HepG2 (cell line): ENCODE results near the gene FUT8. TPM values are rescaled to one million over a fixed set of nuclear protein-coding genes. Genes with fewer than 3 reads are reported as not detected.

Source experiments
- ATAC-seq: fragments of 200-7000 bp; cut with Tn5 transposase; 3 replicates; pipeline ENCODE4 v1.9.1; 2020; ENCODE audit warnings: mild to moderate bottlenecking, moderate library complexity
- BruUV-seq: library from RNA; stranded (reverse); fragments of 400-500 nt; replicated peaks from 2 replicates; lab custom pipeline; 2021; lab: Mats Ljungman, UMichigan
- CTCF ChIA-PET: fragments of 300-600 bp; formaldehyde crosslinking; extraction: SDS; loops from one replicate; lab custom pipeline; 2021; ENCODE audit warnings: low total read pairs, inconsistent platforms, low intra/inter-chr PET ratio; lab: Yijun Ruan, JAX
- POLR2A ChIA-PET: fragments of 350-600 bp; sonication (Branson Sonifier 250); formaldehyde crosslinking; loops from one replicate; lab custom pipeline; 2020; ENCODE audit warnings: antibody characterized with exemption, inconsistent platforms; lab: Yijun Ruan, JAX
- DNase-seq: peaks from one replicate; pipeline ENCODE4 v3.0.0-alpha.2; 2015; ENCODE audit warnings: low spot score
- FAIRE-seq: peaks from 3 replicates; lab custom pipeline; 2011; peaks lifted over from hg19 to GRCh38; lab: Jason Lieb, UNC
- H2AFZ ChIP-seq: one replicate; pipeline ENCODE4 v1.6.1; 2011; ENCODE audit warnings: low read length, inconsistent platforms
- H3K27ac ChIP-seq: fragments of 300-600 bp; 3 replicates; pipeline ENCODE4 v1.8.0; 2011; ENCODE audit warnings: mixed run types, mild to moderate bottlenecking, mixed read lengths, low read length, inconsistent platforms; ENCODE audit not compliant: insufficient read depth; ENCODE audit errors: extremely low read length
- H3K27me3 ChIP-seq, 2 experiments: fragments of 200-600 bp in 1 of 2; 2 replicates in 1 of 2; 3 replicates in 1 of 2; pipeline versions ENCODE4 v1.6.0 to v1.8.0; 2011; ENCODE audit warnings: low read length in 2 of 2, mild to moderate bottlenecking in 2 of 2, moderate library complexity in 2 of 2, inconsistent platforms in 1 of 2; ENCODE audit not compliant: insufficient read depth in 2 of 2, control insufficient read depth in 1 of 2
- H3K36me3 ChIP-seq, 2 experiments: fragments of 200-600 bp in 1 of 2; replicated peaks in 1 of 2; 2 replicates in 1 of 2; 3 replicates in 1 of 2; pipeline versions ENCODE4 v1.5.1 to v1.8.0; 2011; ENCODE audit warnings: low read length in 2 of 2, inconsistent platforms in 1 of 2; ENCODE audit not compliant: insufficient read depth in 2 of 2, control insufficient read depth in 1 of 2
- H3K4me1 ChIP-seq: 2 replicates; pipeline ENCODE4 v1.5.1; 2012; ENCODE audit warnings: low read length, inconsistent platforms; ENCODE audit not compliant: insufficient read depth
- H3K4me2 ChIP-seq: 2 replicates; pipeline ENCODE4 v1.6.0; 2011; ENCODE audit warnings: low read depth, low read length, inconsistent platforms
- H3K4me3 ChIP-seq, 3 experiments: fragments of 200-600 bp in 1 of 3; sonication (generic), shearing (Covaris generic) in 1 of 3; replicated peaks in 1 of 3; 2 replicates each; pipeline ENCODE4 v1.5.1; 2011 to 2016; ENCODE audit warnings: low read length in 3 of 3, inconsistent platforms in 2 of 3, low read depth in 2 of 3, mild to moderate bottlenecking in 2 of 3, control low read depth in 1 of 3, mixed read lengths in 1 of 3; ENCODE audit not compliant: insufficient read depth in 1 of 3
- H3K79me2 ChIP-seq: one replicate; pipeline ENCODE4 v1.6.1; 2011; ENCODE audit warnings: low read length, inconsistent platforms; ENCODE audit not compliant: insufficient read depth
- H3K9ac ChIP-seq: 2 replicates; pipeline ENCODE4 v1.6.0; 2011; ENCODE audit warnings: mild to moderate bottlenecking, low read depth, low read length, inconsistent platforms; ENCODE audit not compliant: insufficient read depth
- H3K9me3 ChIP-seq: 2 replicates; pipeline ENCODE4 v1.5.1; 2012; ENCODE audit warnings: mild to moderate bottlenecking, low read length
- H4K20me1 ChIP-seq: 2 replicates; pipeline ENCODE4 v1.6.0; 2011; ENCODE audit warnings: inconsistent platforms, mild to moderate bottlenecking, low read length, moderate library complexity; ENCODE audit not compliant: insufficient read depth
- ERF ChIP-seq: IDR thresholded peaks from 2 replicates; pipeline ENCODE4 v1.6.1; 2018; ENCODE audit warnings: missing biosample characterization, missing genetic modification reagents
- MEF2D ChIP-seq: sonication (generic); formaldehyde crosslinking; IDR thresholded peaks from 2 replicates; pipeline ENCODE4 v1.5.1; 2020; ENCODE audit warnings: mild to moderate bottlenecking, missing genetic modification reagents
- RAD21 ChIP-seq: fragments of 450-650 bp; formaldehyde crosslinking; IDR thresholded peaks from 2 replicates; pipeline ENCODE4 v1.5.0; 2020; ENCODE audit warnings: mild to moderate bottlenecking
- RBAK ChIP-seq: sonication (generic); formaldehyde crosslinking; IDR thresholded peaks from 2 replicates; pipeline ENCODE4 v1.5.1; 2020; ENCODE audit warnings: mild to moderate bottlenecking, missing genetic modification reagents
- SIN3A ChIP-seq: IDR thresholded peaks from 2 replicates; pipeline ENCODE4 v1.6.1; 2011; ENCODE audit warnings: low read depth, mild to moderate bottlenecking, control low read depth, low read length, borderline replicate concordance
- SIN3B ChIP-seq: fragments of 150-350 bp; IDR thresholded peaks from 2 replicates; pipeline ENCODE4 v1.6.1; 2014; ENCODE audit warnings: low read length
- SP4 ChIP-seq: sonication (generic); formaldehyde crosslinking; IDR thresholded peaks from 2 replicates; pipeline ENCODE4 v1.8.1; 2023; ENCODE audit warnings: mild to moderate bottlenecking, missing genetic modification reagents
- TBX3 ChIP-seq: fragments of 450-650 bp; IDR thresholded peaks from 2 replicates; pipeline ENCODE4 v1.6.1; 2017; ENCODE audit warnings: antibody characterized with exemption, mild to moderate bottlenecking, inconsistent platforms, borderline replicate concordance
- TEF ChIP-seq: sonication (generic); formaldehyde crosslinking; IDR thresholded peaks from 2 replicates; pipeline ENCODE4 v1.5.0; 2020; ENCODE audit warnings: missing genetic modification reagents
- ZFP36 ChIP-seq: fragments of 150-350 bp; IDR thresholded peaks from 2 replicates; pipeline ENCODE4 v1.6.1; 2018; ENCODE audit warnings: borderline replicate concordance, low read length, low read depth; ENCODE audit not compliant: partially characterized antibody
- ZKSCAN5 ChIP-seq: sonication (generic); formaldehyde crosslinking; IDR thresholded peaks from 2 replicates; pipeline ENCODE4 v1.5.1; 2020; ENCODE audit warnings: mild to moderate bottlenecking, missing genetic modification reagents
- ZNF543 ChIP-seq: sonication (generic); formaldehyde crosslinking; IDR thresholded peaks from 2 replicates; pipeline ENCODE4 v1.4.0; 2020; ENCODE audit warnings: mild to moderate bottlenecking, missing genetic modification reagents
- ZNF556 ChIP-seq: sonication (generic); formaldehyde crosslinking; IDR thresholded peaks from 2 replicates; pipeline ENCODE4 v1.4.0; 2020; ENCODE audit warnings: mild to moderate bottlenecking, missing genetic modification reagents, borderline replicate concordance
- ZNF674 ChIP-seq: sonication (generic); formaldehyde crosslinking; IDR thresholded peaks from 2 replicates; pipeline ENCODE4 v1.5.0; 2020; ENCODE audit warnings: low read depth, mild to moderate bottlenecking, missing genetic modification reagents
- WGBS: methylation state at CpG from one replicate; pipeline ENCODE4 v1.1.6; 2017; ENCODE audit warnings: low lambda C conversion rate; 5-methylcytosine and 5-hydroxymethylcytosine counted together
- in situ Hi-C: cut with HindIII; loops from 2 replicates; pipeline ENCODE4 v1.10.0; 2017; ENCODE audit warnings: low pct_unique_long_range_greater_than_20kb; ENCODE audit not compliant: extremely low pct_ligation_motif_present
- intact Hi-C: fragments of 100-400 bp; cut with micrococcal nuclease; formaldehyde crosslinking; loops from one replicate; pipeline ENCODE4 v1.10.0; 2022; ENCODE audit not compliant: unreplicated experiment
- polyA plus RNA-seq, 8 experiments: library from polyadenylated mRNA; depleted of rRNA in 3 of 8; stranded (reverse) in 7 of 8; unstranded in 1 of 8; fragments of >200 nt; fragmentation: Illumina TruSeq in 4 of 8; extraction: Trizol in 4 of 8; gene quantifications; 2 replicates each; pipeline versions ENCODE4 v1.2.1 to v1.2.3, GENCODE V29; 2011 to 2016; ENCODE audit warnings: low read depth in 4 of 8, missing spikeins in 1 of 8, mixed read lengths in 1 of 8; ENCODE audit not compliant: insufficient read depth in 1 of 8
- total RNA-seq, 5 experiments: library from RNA; depleted of rRNA; stranded (reverse); fragments of >200 nt; fragmentation: Illumina TruSeq; extraction: Trizol; gene quantifications; 2 replicates each; pipeline ENCODE4 v1.2.3, GENCODE V29; 2016; ENCODE audit warnings: low read depth in 1 of 5
- TF ChIP-seq, protein P1 (sequence below): sonication (generic); formaldehyde crosslinking; IDR thresholded peaks from 2 replicates; pipeline ENCODE4 v1.5.0; 2020; ENCODE audit warnings: missing genetic modification reagents, mild to moderate bottlenecking, borderline replicate concordance
- TF ChIP-seq, protein P2 (sequence below): sonication (generic); formaldehyde crosslinking; conservative IDR thresholded peaks from 2 replicates; pipeline ENCODE4 v1.8.0; 2022; ENCODE audit warnings: mild to moderate bottlenecking, moderate library complexity, missing genetic modification reagents

The FUT8 gene
- total and polyA plus RNA-seq, 2 of the 13 experiments (the other 11 are each of a cell fraction or from before 2014, with no cell fraction given): 9.3 to 17.5 TPM

- over 99% methylated on average over 3 of the region's 3 CpGs for WGBS
- Histone ChIP-seq H4K20me1 (no peaks in the 10 kb centered on the region), H3K9ac (no peak overlapping the region), H3K4me3 (no peak overlapping the region), H2AFZ (no peak overlapping the region), H3K4me2 (no peak overlapping the region), H3K27ac (no peak overlapping the region), H3K4me1 (no peaks in the 10 kb centered on the region), H3K36me3 (no peaks in the 10 kb centered on the region), H3K27me3 (no peaks in the 10 kb centered on the region), H3K9me3 (no peaks in the 10 kb centered on the region), H3K79me2 (no peaks in the 10 kb centered on the region)
- intact Hi-C loops (no loop called here), in situ Hi-C loops (no loop called here)
- TF ChIP-seq TBX3 (no peak), ZNF543 (CRISPR knock-in tag) (no peak), ZKSCAN5 (CRISPR knock-in tag) (no peak), ERF (no peak), ZNF674 (CRISPR knock-in tag) (no peak), SIN3B (no peak), ZFP36 (no peak)
- POLR2A ChIA-PET: no interaction called here
- ATAC-seq (no peak), DNase-seq (no peak), FAIRE-seq (no peak)
- BruUV-seq: no TSS peak
- CTCF ChIA-PET: no interaction called here
Measured at GRCh38 chr14:65613131-65613650, 200.7 kb downstream of the FUT8 start.

DNA sequence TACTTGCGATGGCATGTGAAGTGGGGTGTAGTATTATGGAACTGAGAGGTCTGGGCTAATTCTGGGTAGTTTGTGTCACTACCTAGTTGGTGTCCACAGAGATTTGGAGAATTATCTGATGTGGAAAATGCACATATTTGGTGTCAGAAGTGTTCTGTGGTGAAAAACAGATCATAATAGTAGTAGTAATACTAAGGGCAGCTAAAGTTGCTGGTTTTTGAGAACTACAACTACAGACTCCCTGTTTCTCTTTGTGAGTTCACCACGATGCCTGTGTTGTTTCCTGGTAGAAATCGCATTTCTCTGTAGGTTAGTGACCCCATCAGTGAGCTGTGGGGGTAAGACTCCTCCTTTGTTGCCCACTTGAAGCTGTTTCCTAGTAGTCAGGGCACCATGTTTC is 206.5 kb downstream of the FUT8 start:
- Histone ChIP-seq H3K4me1 (no peaks in the 10 kb centered on the region), H2AFZ (no peak overlapping the region), H3K27ac (no peak overlapping the region), H3K4me2 (no peak overlapping the region), H3K79me2 (no peaks in the 10 kb centered on the region), H4K20me1 (no peaks in the 10 kb centered on the region), H3K9ac (no peak overlapping the region), H3K4me3 (no peak overlapping the region), H3K27me3 (no peaks in the 10 kb centered on the region), H3K36me3 (no peaks in the 10 kb centered on the region), H3K9me3 (no peaks in the 10 kb centered on the region)
- CTCF ChIA-PET: no interaction called here
- 93% methylated on average over 3 of the region's 3 CpGs for WGBS
- no peak for ATAC-seq
- POLR2A ChIA-PET: no interaction called here
- in situ Hi-C loops (no loop called here), intact Hi-C loops (no loop called here)
- FAIRE-seq: no peak
- no peak for DNase-seq
- BruUV-seq: no TSS peak
- TF ChIP-seq SP4 (CRISPR knock-in tag): no peak
- no peak for TF ChIP-seq SIN3A
- TF ChIP-seq, protein P1, sequence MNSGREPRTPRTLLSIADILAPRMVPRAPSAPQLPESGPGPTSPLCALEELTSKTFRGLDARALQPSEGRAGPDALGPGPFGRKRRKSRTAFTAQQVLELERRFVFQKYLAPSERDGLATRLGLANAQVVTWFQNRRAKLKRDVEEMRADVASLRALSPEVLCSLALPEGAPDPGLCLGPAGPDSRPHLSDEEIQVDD (CRISPR knock-in tag): no peak
- TF ChIP-seq MEF2D (CRISPR knock-in tag): no peak
- TF ChIP-seq, protein P2, sequence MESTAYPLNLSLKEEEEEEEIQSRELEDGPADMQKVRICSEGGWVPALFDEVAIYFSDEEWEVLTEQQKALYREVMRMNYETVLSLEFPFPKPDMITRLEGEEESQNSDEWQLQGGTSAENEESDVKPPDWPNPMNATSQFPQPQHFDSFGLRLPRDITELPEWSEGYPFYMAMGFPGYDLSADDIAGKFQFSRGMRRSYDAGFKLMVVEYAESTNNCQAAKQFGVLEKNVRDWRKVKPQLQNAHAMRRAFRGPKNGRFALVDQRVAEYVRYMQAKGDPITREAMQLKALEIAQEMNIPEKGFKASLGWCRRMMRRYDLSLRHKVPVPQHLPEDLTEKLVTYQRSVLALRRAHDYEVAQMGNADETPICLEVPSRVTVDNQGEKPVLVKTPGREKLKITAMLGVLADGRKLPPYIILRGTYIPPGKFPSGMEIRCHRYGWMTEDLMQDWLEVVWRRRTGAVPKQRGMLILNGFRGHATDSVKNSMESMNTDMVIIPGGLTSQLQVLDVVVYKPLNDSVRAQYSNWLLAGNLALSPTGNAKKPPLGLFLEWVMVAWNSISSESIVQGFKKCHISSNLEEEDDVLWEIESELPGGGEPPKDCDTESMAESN (CRISPR knock-in tag): no peak
- TF ChIP-seq RAD21 (CRISPR knock-in tag): no peak
- TF ChIP-seq RBAK (CRISPR knock-in tag): no peak
- no peak for TF ChIP-seq ZNF556 (CRISPR knock-in tag)
- no peak for TF ChIP-seq TEF (CRISPR knock-in tag)
